ENCODE measurements around the gene NPHP4.

The NPHP4 gene

GRCh38 chr1:5914676-5915365 is 77.4 kb downstream of the NPHP4 start:
- no peaks in the 10 kb centered on the region for H3K9me3 ChIP-seq (ENCODE audit: control insufficient read depth, low read length)
- peaks cover 7% of the 10 kb centered on the region for H3K4me1 ChIP-seq (ENCODE audit: control insufficient read depth, insufficient read depth, low read length, poor library complexity, severe bottlenecking)
- H3K27ac ChIP-seq (ENCODE audit: low read depth, low read length, severe bottlenecking): no peak overlapping the region
- H3K4me3 ChIP-seq (ENCODE audit: extremely low read depth, insufficient read depth, low read length, poor library complexity, severe bottlenecking): no peak overlapping the region
- H3K36me3 ChIP-seq (ENCODE audit: control insufficient read depth, insufficient read depth, low read length): peaks cover 2% of the 10 kb centered on the region
- WGBS, 2 experiments (ENCODE audit: insufficient coverage in 2 of 2): 81 to 86% methylated on average over 6 to 12 of the region's 14 CpGs

- no peaks in the 10 kb centered on the region for H3K9me3 ChIP-seq (ENCODE audit: control insufficient read depth, low read length)
- peaks cover 2% of the 10 kb centered on the region for H3K36me3 ChIP-seq (ENCODE audit: control insufficient read depth, insufficient read depth, low read length)
- H3K27ac ChIP-seq (ENCODE audit: low read depth, low read length, severe bottlenecking): no peak overlapping the region
- WGBS, 2 experiments (ENCODE audit: insufficient coverage in 2 of 2): 94 to 100% methylated on average over 2 to 3 of the region's 10 CpGs
- no peak overlapping the region for H3K4me3 ChIP-seq (ENCODE audit: extremely low read depth, insufficient read depth, low read length, poor library complexity, severe bottlenecking)
- H3K4me1 ChIP-seq (ENCODE audit: control insufficient read depth, insufficient read depth, low read length, poor library complexity, severe bottlenecking): peaks cover 7% of the 10 kb centered on the region
Observed at GRCh38 chr1:5913876-5914275, 78.3 kb downstream of the NPHP4 start.

DNA sequence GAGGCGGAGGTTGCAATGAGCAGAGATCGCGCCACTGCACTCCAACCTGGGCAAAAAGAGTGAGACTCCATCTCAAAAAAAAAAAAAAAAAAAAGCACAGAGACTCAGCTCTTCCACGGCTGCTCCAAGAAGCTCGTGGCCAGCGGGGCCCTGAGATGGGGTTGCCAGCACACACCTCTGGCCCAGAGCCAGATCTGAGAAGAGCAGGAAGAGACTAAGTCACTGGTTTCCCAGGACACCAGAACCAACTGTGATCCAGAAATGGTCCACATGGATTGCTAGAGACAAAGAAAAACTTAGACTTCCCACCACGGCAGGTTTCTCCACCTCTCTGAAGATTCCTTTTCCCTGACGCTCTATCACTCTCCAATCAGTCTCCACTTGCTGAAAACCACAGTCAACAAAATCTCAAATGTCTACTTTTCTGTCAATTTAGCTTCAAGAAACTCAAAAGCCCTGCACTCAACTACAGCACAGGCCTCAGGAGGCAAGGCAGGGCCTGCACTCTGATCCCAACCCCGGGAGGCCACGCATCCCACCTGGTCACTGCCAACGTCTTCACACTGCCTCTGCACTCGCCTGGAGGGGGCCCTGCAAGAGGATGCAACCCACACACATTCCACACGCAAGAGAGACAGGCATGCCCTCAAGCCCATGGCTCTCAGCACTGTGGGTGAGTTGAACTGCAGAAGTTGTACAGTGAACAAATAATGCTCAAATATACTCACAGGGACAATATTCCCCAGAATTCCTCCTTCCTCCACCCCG is 79.0 kb downstream of the NPHP4 start:
- Histone ChIP-seq H3K9me3 (ENCODE audit: control insufficient read depth, low read length) (no peaks in the 10 kb centered on the region), H3K36me3 (ENCODE audit: control insufficient read depth, insufficient read depth, low read length) (peaks cover 2% of the 10 kb centered on the region), H3K4me1 (ENCODE audit: control insufficient read depth, insufficient read depth, low read length, poor library complexity, severe bottlenecking) (peaks cover 7% of the 10 kb centered on the region), H3K27ac (ENCODE audit: low read depth, low read length, severe bottlenecking) (no peak overlapping the region), H3K4me3 (ENCODE audit: extremely low read depth, insufficient read depth, low read length, poor library complexity, severe bottlenecking) (no peak overlapping the region)
- WGBS, 2 experiments (ENCODE audit: insufficient coverage in 2 of 2): 83% methylated on average over 11 to 13 of the region's 14 CpGs

DNA sequence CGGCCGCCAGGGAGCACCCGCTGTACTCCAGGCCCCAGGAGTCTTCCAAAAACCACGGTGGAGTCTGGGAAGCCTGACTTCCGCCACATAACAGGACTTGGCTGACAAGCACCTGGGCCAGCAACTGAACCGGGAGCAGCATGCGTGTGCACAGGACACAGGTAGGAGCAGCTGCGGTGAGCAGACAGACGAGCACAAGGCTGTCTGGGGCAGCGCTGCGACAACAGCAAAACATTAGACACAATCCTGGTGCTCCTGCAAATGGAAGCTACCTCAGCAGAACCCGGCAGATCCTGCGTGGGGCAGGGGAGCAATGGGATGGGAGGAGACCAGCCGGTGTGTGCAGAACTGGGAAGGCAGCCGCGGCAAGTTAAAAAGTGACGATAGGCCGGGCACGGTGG is 80.4 kb downstream of the NPHP4 start:
- no peaks in the 10 kb centered on the region for H3K9me3 ChIP-seq (ENCODE audit: control insufficient read depth, low read length)
- no peak overlapping the region for H3K4me3 ChIP-seq (ENCODE audit: extremely low read depth, insufficient read depth, low read length, poor library complexity, severe bottlenecking)
- 90 to 97% methylated on average over 13 of the region's 19 CpGs for WGBS, 2 experiments (ENCODE audit: insufficient coverage in 2 of 2)
- H3K27ac ChIP-seq (ENCODE audit: low read depth, low read length, severe bottlenecking): no peak overlapping the region
- H3K36me3 ChIP-seq (ENCODE audit: control insufficient read depth, insufficient read depth, low read length): peaks cover 2% of the 10 kb centered on the region
- H3K4me1 ChIP-seq (ENCODE audit: control insufficient read depth, insufficient read depth, low read length, poor library complexity, severe bottlenecking): peaks cover 7% of the 10 kb centered on the region

DNA sequence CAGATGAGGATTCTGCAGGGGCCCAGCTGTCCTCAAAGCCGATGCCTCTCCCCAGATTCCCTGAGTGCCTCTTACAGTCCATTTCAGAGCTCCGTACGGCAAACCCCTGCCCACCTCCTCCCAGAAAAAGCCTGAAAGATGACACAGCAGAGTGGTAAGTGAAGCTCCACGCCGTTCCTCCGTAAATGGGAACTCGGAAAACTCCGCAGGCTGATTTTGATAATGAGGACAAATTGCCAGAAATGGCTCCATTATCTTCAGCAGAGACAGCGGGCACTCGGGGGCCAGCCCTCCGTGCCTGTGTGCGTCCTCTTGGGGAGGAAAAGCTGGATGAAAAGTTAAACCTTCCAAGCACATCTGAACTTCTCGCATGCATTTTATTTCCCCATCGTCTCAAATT is 81.1 kb downstream of the NPHP4 start:
- H3K4me3 ChIP-seq (ENCODE audit: extremely low read depth, insufficient read depth, low read length, poor library complexity, severe bottlenecking): no peak overlapping the region
- peaks cover 2% of the 10 kb centered on the region for H3K36me3 ChIP-seq (ENCODE audit: control insufficient read depth, insufficient read depth, low read length)
- peaks cover 7% of the 10 kb centered on the region for H3K4me1 ChIP-seq (ENCODE audit: control insufficient read depth, insufficient read depth, low read length, poor library complexity, severe bottlenecking)
- H3K9me3 ChIP-seq (ENCODE audit: control insufficient read depth, low read length): no peaks in the 10 kb centered on the region
- no peak overlapping the region for H3K27ac ChIP-seq (ENCODE audit: low read depth, low read length, severe bottlenecking)
- 90 to 95% methylated on average over 9 to 10 of the region's 14 CpGs for WGBS, 2 experiments (ENCODE audit: insufficient coverage in 2 of 2)

- Histone ChIP-seq H3K4me1 (ENCODE audit: control insufficient read depth, insufficient read depth, low read length, poor library complexity, severe bottlenecking) (peaks cover 7% of the 10 kb centered on the region), H3K27ac (ENCODE audit: low read depth, low read length, severe bottlenecking) (no peak overlapping the region), H3K9me3 (ENCODE audit: control insufficient read depth, low read length) (no peaks in the 10 kb centered on the region), H3K36me3 (ENCODE audit: control insufficient read depth, insufficient read depth, low read length) (peaks cover 6% of the 10 kb centered on the region), H3K4me3 (ENCODE audit: extremely low read depth, insufficient read depth, low read length, poor library complexity, severe bottlenecking) (no peak overlapping the region)
- WGBS, 2 experiments (ENCODE audit: insufficient coverage in 2 of 2): 91 to 94% methylated on average over 9 to 11 of the region's 11 CpGs
Observed at GRCh38 chr1:5910666-5911065, 81.6 kb downstream of the NPHP4 start.

DNA sequence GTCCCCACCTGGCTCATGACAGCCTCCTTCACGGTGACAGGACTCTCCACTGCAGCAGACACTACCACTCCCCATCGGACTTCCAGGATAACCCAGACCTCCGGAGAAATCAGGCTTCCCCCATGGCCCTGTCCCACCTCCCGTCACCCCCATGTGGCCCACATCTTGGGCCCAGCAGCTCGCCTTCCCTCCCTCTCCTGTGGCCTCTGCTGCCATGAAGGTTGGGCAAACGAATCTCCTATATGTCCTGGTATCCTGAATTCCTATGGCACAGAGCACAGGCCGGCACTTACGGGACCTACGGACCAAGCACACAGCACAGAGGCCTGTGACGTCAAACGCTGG is 82.0 kb downstream of the NPHP4 start:
- Histone ChIP-seq H3K4me1 (ENCODE audit: control insufficient read depth, insufficient read depth, low read length, poor library complexity, severe bottlenecking) (peaks cover 4% of the 10 kb centered on the region), H3K9me3 (ENCODE audit: control insufficient read depth, low read length) (no peaks in the 10 kb centered on the region), H3K36me3 (ENCODE audit: control insufficient read depth, insufficient read depth, low read length) (peaks cover 9% of the 10 kb centered on the region), H3K27ac (ENCODE audit: low read depth, low read length, severe bottlenecking) (no peak overlapping the region), H3K4me3 (ENCODE audit: extremely low read depth, insufficient read depth, low read length, poor library complexity, severe bottlenecking) (no peak overlapping the region)
- 93 to 97% methylated on average over 10 to 11 of the region's 11 CpGs for WGBS, 2 experiments (ENCODE audit: insufficient coverage in 2 of 2)

GRCh38 chr1:5909576-5910275 is 82.5 kb downstream of the NPHP4 start:
- Histone ChIP-seq H3K36me3 (ENCODE audit: control insufficient read depth, insufficient read depth, low read length) (peaks cover 11% of the 10 kb centered on the region), H3K27ac (ENCODE audit: low read depth, low read length, severe bottlenecking) (no peak overlapping the region), H3K4me3 (ENCODE audit: extremely low read depth, insufficient read depth, low read length, poor library complexity, severe bottlenecking) (no peak overlapping the region), H3K4me1 (ENCODE audit: control insufficient read depth, insufficient read depth, low read length, poor library complexity, severe bottlenecking) (no peaks in the 10 kb centered on the region), H3K9me3 (ENCODE audit: control insufficient read depth, low read length) (no peaks in the 10 kb centered on the region)
- 93 to 94% methylated on average over 13 of the region's 14 CpGs for WGBS, 2 experiments (ENCODE audit: insufficient coverage in 2 of 2)

GRCh38 chr1:5908461-5909375 is 83.5 kb downstream of the NPHP4 start:
- no peak overlapping the region for H3K27ac ChIP-seq (ENCODE audit: low read depth, low read length, severe bottlenecking)
- WGBS, 2 experiments (ENCODE audit: insufficient coverage in 2 of 2): 93 to 95% methylated on average over 33 to 35 of the region's 35 CpGs
- H3K9me3 ChIP-seq (ENCODE audit: control insufficient read depth, low read length): no peaks in the 10 kb centered on the region
- no peaks in the 10 kb centered on the region for H3K4me1 ChIP-seq (ENCODE audit: control insufficient read depth, insufficient read depth, low read length, poor library complexity, severe bottlenecking)
- H3K4me3 ChIP-seq (ENCODE audit: extremely low read depth, insufficient read depth, low read length, poor library complexity, severe bottlenecking): no peak overlapping the region
- H3K36me3 ChIP-seq (ENCODE audit: control insufficient read depth, insufficient read depth, low read length): peaks cover 17% of the 10 kb centered on the region

GRCh38 chr1:5907966-5908365 is 84.3 kb downstream of the NPHP4 start:
- Histone ChIP-seq H3K36me3 (ENCODE audit: control insufficient read depth, insufficient read depth, low read length) (peaks cover 18% of the 10 kb centered on the region), H3K4me3 (ENCODE audit: extremely low read depth, insufficient read depth, low read length, poor library complexity, severe bottlenecking) (no peak overlapping the region), H3K4me1 (ENCODE audit: control insufficient read depth, insufficient read depth, low read length, poor library complexity, severe bottlenecking) (no peaks in the 10 kb centered on the region), H3K9me3 (ENCODE audit: control insufficient read depth, low read length) (no peaks in the 10 kb centered on the region), H3K27ac (ENCODE audit: low read depth, low read length, severe bottlenecking) (no peak overlapping the region)
- WGBS, 2 experiments (ENCODE audit: insufficient coverage in 2 of 2): 94 to 98% methylated on average over 8 of the region's 8 CpGs
